ENCODE results near the gene ABHD6. TPM values are rescaled to one million over a fixed set of nuclear protein-coding genes. Genes with fewer than 3 reads are reported as not detected.

Gene ABHD6
- total and polyA plus RNA-seq, 9 of the 15 experiments (the other 6 are each of a cell fraction or from before 2014, with no cell fraction given) = 0.53 to 3.6 (median 2.5) TPM

DNA sequence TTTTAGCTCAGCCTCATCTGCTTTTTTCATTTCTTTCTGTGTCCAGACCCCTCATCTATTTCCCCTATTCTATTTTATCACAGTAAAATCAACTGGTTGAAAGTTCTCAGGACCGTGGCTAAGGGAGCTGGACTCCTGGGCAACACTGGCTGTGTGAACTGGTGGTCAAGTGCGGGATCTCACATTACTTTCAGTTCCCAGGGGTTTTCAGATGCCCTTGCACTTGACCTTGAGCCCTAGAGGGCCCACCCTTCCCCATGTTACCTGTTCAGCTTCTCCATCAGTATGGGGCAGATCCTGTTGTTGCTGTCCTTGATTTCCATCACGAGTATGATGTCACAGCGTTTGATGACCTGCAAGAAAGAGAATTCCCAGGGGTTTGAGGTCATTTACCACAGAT, 29.6 kb upstream of the ABHD6 start:
- no peak for TF ChIP-seq NONO (IDR thresholded peaks at IDR 0.05; ENCODE audit: low read depth in 2 of 2, low read length in 1 of 2)
- no peak for TF ChIP-seq SLC30A9 (CRISPR knock-in tag; IDR thresholded peaks at IDR 0.05)
- TF ChIP-seq ZFP30 (CRISPR knock-in tag; IDR thresholded peaks at IDR 0.05; ENCODE audit: borderline replicate concordance) = no peak
- no peak overlapping the region for H3K4me2 ChIP-seq (ENCODE audit: insufficient read depth, low read length)
- intact Hi-C loops (cut with micrococcal nuclease) = no loop called here
- no TSS peak for BruUV-seq (replicated peaks)
- CTCF ChIA-PET (ENCODE audit: low intra/inter-chr PET ratio) = no interaction called here
- H4K20me1 ChIP-seq (replicated peaks; ENCODE audit: control insufficient read depth, insufficient read depth, low read length) = no peaks in the 10 kb centered on the region
- H3K36me3 ChIP-seq (ENCODE audit: control insufficient read depth, insufficient read depth, low read length) = no peaks in the 10 kb centered on the region
- H3K27me3 ChIP-seq (ENCODE audit: control insufficient read depth in 2 of 2, insufficient read depth in 2 of 2, low read length in 2 of 2) = peaks cover 9 to 46% of the 10 kb centered on the region in 2 experiments; a peak in 4 of 5 replicates
- no peak overlapping the region for H3K27ac ChIP-seq (ENCODE audit: extremely low read depth, low read depth, low read length)
- no peak overlapping the region for H3K4me3 ChIP-seq
- no peak overlapping the region for H2AFZ ChIP-seq (ENCODE audit: low read depth, low read length)
- POLR2A ChIA-PET = no interaction called here
- no peaks in the 10 kb centered on the region for H3K9me3 ChIP-seq (replicated peaks; ENCODE audit: control insufficient read depth, insufficient read depth, low read depth, low read length)
- in situ Hi-C loops (cut with MboI) = no loop called here
- H3K9ac ChIP-seq (ENCODE audit: insufficient read depth in 1 of 2, low read depth in 2 of 2, low read length in 2 of 2) = no peak overlapping the region
- H3K79me2 ChIP-seq (ENCODE audit: control insufficient read depth, insufficient read depth, low read length) = no peaks in the 10 kb centered on the region
- DNase-seq (ENCODE audit: extremely low read depth in 1 of 4, low spot score in 3 of 4) (no peak), ATAC-seq (no peak), FAIRE-seq (no peak)
- H3K4me1 ChIP-seq (replicated peaks in 1 of 2; ENCODE audit: control insufficient read depth in 2 of 2, insufficient read depth in 2 of 2, low read length in 2 of 2) = no peaks in the 10 kb centered on the region
- WGBS (ENCODE audit: insufficient coverage, low coverage, missing lambda C conversion rate) = 0% methylated on average over 4 of the region's 4 CpGs
- H3K9me1 ChIP-seq (ENCODE audit: control insufficient read depth, insufficient read depth, low read length) = no peaks in the 10 kb centered on the region

DNA sequence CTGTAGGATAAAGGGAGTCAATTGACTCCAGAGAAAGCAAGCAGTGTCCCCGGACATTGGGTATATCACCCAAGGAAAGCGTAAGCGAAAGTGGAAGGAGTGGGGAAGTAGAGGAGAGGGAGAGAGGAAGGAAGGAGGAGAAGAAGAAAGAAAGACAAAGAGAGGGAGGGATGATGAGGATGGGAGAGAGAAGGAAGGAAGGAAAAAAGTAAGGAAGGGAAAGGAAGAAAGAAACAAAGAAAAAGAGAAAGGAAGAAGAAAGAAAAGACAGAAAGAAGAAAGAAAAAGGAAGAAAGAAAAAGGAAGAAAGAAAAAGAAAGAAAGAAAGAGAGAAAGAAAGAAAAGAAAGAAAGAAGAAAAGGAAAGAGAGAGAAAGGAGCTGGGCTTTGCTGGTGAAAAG, 27.7 kb upstream of the ABHD6 start:
- Histone ChIP-seq H3K9me3 (replicated peaks; ENCODE audit: control insufficient read depth, insufficient read depth, low read depth, low read length) (no peaks in the 10 kb centered on the region), H3K9me1 (ENCODE audit: control insufficient read depth, insufficient read depth, low read length) (no peaks in the 10 kb centered on the region), H3K4me2 (ENCODE audit: insufficient read depth, low read length) (no peak overlapping the region), H2AFZ (ENCODE audit: low read depth, low read length) (no peak overlapping the region), H4K20me1 (replicated peaks; ENCODE audit: control insufficient read depth, insufficient read depth, low read length) (no peaks in the 10 kb centered on the region), H3K36me3 (ENCODE audit: control insufficient read depth, insufficient read depth, low read length) (no peaks in the 10 kb centered on the region), H3K4me3 (no peak overlapping the region), H3K27ac (ENCODE audit: extremely low read depth, low read depth, low read length) (no peak overlapping the region), H3K4me1 (replicated peaks in 1 of 2; ENCODE audit: control insufficient read depth in 2 of 2, insufficient read depth in 2 of 2, low read length in 2 of 2) (no peaks in the 10 kb centered on the region), H3K27me3 (ENCODE audit: control insufficient read depth in 2 of 2, insufficient read depth in 2 of 2, low read length in 2 of 2) (peaks cover 9 to 39% of the 10 kb centered on the region in 2 experiments; a peak in 4 of 5 replicates), H3K79me2 (ENCODE audit: control insufficient read depth, insufficient read depth, low read length) (no peaks in the 10 kb centered on the region), H3K9ac (ENCODE audit: insufficient read depth in 1 of 2, low read depth in 2 of 2, low read length in 2 of 2) (no peak overlapping the region)
- CTCF ChIA-PET (ENCODE audit: low intra/inter-chr PET ratio) = no interaction called here
- TF ChIP-seq, protein P1, sequence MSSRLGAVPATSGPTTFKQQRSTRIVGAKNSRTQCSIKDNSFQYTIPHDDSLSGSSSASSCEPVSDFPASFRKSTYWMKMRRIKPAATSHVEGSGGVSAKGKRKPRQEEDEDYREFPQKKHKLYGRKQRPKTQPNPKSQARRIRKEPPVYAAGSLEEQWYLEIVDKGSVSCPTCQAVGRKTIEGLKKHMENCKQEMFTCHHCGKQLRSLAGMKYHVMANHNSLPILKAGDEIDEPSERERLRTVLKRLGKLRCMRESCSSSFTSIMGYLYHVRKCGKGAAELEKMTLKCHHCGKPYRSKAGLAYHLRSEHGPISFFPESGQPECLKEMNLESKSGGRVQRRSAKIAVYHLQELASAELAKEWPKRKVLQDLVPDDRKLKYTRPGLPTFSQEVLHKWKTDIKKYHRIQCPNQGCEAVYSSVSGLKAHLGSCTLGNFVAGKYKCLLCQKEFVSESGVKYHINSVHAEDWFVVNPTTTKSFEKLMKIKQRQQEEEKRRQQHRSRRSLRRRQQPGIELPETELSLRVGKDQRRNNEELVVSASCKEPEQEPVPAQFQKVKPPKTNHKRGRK (tag; IDR thresholded peaks at IDR 0.05) = peak; percentile 87
- no peak for TF ChIP-seq MAFG (tag; conservative IDR thresholded peaks at IDR 0.05)
- intact Hi-C loops (cut with micrococcal nuclease) (no loop called here), in situ Hi-C loops (cut with MboI) (no loop called here)
- FAIRE-seq (no peak), DNase-seq (ENCODE audit: extremely low read depth in 1 of 4, low spot score in 3 of 4) (no peak), ATAC-seq (no peak)
- POLR2A ChIA-PET = interaction anchor here (0.7 kb wide), 1 partner anchor 108 kb away, joined by 4 read pairs; no protein-coding TSS in a partner anchor
- WGBS (ENCODE audit: insufficient coverage, low coverage, missing lambda C conversion rate) = 0% methylated on average over 2 of the region's 3 CpGs
- no TSS peak for BruUV-seq (replicated peaks)

Data from K562 (cell line).